HTR-8/SVneo (cell line): ENCODE data around the gene NUDT7.

Experiments
- DNase-seq: peaks from one replicate; pipeline ENCODE4 v3.0.0; 2011; ENCODE audit warnings: low spot score, mixed read lengths; ENCODE audit not compliant: insufficient read length
- FAIRE-seq: peaks from 2 replicates; lab custom pipeline; 2011; peaks lifted over from hg19 to GRCh38; lab: Jason Lieb, UNC

The NUDT7 gene

DNA sequence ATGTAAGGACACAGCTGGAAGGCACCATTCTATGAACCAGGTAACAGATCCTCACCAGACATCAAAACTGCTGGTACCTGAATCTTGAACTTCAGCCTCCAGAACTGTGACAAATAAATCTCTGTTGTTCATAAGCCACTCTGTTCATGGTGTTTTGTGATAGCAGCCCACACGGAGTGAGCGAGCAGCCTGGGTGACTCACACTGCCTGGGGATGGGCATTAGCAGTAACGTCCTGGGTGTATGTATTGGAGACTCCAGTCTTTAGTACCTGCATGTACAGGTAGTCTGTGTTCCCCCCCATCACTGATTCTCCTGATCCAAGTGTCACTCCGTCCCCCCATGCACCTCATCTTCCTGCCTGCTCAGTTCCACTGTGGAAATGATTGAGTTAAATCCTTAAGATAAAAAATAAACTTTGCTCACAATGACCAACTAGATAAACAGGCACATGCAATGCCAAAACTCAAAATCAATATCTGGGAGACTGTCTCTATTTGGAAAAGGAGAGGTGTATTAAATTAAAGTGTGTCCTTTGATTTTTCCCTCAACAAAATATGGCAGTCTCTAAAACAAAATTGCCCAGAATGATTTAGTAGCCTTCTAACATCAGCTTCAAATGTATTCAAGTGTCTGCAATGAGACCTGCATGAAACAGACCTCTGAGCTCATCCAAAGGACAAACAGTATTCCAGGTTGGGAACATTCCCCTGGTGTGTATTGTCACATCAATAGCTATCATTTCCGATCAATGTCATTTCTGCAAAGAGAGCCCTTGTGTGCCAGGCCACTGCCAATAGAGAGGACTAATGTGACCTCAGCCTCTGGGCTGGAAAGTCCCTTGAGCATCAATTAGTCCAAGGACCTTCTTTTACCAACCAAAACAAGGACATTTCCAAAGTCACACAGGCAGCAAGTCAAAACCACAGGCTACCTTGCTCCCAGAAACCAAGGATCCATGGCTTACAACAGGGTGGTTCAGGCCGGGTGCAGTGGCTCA, 53.9 kb downstream of the NUDT7 start:
- peak; percentile 65 for FAIRE-seq
- DNase-seq, result no peak

- FAIRE-seq (no peak), DNase-seq (no peak)
Observed at GRCh38 chr16:77777745-77778144, 55.4 kb downstream of the NUDT7 start.

GRCh38 chr16:77780378-77780837, 58.1 kb downstream of the NUDT7 start:
- peak; percentile 91 for DNase-seq
- FAIRE-seq, result peak; percentile 74

DNA sequence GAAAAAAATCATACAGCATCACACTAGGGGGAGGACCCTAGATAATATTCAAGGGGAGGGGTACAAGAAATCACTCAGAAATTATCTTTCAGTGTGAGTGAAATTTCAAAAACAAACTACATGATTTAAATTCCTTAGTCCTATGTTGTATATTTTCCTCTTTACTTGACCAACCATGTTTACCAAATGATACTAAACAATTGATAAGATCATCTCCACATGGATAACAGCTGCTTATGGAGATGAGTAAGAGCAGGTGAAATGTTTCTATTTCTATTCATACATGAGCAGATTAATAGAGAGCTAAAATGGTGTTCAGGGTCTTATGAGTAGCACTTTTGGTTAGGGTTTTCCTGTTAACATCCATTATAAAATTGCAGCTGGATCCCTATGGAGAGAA, 58.8 kb downstream of the NUDT7 start:
- DNase-seq, result no peak
- peak; percentile 38 for FAIRE-seq

- FAIRE-seq (peak; percentile 65), DNase-seq (no peak)
Observed at GRCh38 chr16:77782694-77783093, 60.4 kb downstream of the NUDT7 start.

- no peak for FAIRE-seq
- no peak for DNase-seq
Observed at GRCh38 chr16:77784441-77785372, 62.4 kb downstream of the NUDT7 start.

- DNase-seq (no peak), FAIRE-seq (no peak)
Observed at GRCh38 chr16:77785373-77785764, 63.1 kb downstream of the NUDT7 start.

GRCh38 chr16:77786186-77786847, 64.0 kb downstream of the NUDT7 start:
- no peak for DNase-seq
- no peak for FAIRE-seq

DNA sequence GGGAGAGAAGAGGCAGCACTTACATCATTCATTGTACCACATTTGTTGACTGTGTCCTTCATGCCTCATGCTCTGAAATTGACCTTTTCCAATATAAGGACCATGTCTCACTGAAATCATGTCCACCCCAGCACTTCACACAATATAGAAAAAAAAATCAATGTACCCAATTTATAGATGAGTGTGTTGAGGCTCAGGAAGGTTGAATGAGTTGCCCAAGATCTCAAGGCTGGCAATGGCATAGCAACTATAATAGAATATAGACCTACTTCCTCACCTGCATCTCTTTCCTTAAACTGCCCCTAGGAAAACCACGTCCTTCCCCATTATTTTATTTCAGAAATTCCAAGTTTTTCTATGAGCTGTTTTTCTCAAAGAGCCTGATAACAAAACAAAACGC, 65.1 kb downstream of the NUDT7 start:
- DNase-seq (no peak), FAIRE-seq (no peak)

GRCh38 chr16:77788181-77789084, 66.1 kb downstream of the NUDT7 start, which contains the start of gene VAT1L:
Gene VAT1L, plus strand, starts transcription at chr16:77788564. Its CDS starts 119 bp downstream, at chr16:77788683.
- DNase-seq (peak; percentile 56), FAIRE-seq (peak; percentile 75)

DNA sequence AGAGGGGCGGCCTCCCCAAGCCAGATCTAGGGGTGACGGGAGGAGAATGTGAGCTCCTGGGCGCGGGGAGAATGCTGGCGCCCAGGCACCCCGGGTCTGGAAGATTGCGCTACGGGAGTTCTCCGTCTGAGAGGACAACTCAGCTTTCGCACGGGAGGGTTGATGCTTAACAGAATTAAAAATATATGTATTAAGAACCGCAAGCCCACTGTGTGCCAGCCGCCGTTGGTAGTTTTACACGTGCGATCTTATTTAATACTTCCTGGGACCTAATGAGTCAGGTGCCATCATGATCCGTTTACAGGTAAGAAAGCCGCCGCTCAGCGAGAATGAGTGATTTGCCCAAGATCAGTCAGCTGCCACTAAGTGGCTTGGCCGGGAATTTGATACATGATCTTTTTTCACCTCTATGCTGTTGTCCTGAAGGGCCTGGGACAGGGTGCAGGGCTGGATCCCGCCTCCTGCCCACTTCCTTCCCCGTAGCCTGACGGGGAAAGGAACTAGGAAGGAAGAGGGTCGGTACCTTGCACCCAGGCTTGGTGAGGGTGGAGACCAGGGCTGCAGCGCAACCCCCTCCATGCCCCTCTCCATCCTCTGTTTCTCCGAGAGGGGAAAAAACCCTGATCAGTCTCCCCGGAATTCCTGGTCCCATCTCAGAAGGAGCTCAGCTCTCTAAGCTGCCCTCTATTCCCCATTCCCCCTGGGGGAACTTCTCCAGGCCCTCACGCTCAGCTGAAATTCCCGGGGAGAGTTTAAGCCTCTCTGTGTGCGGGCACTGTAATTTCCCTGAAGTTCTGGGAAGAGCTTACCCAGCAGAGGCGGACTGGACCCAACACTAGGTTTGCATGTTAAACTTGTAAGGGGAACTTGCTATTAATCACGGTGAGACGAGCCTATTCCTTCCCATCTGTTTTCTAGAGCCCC, 67.0 kb downstream of the NUDT7 start:
- no peak for DNase-seq

GRCh38 chr16:77790009-77790372, 67.7 kb downstream of the NUDT7 start:
- FAIRE-seq (no peak), DNase-seq (no peak)

More for the DNA sequence above, 67.0 kb downstream of the NUDT7 start:
- peak; percentile 33 for FAIRE-seq

GRCh38 chr16:77790912-77791311, 68.6 kb downstream of the NUDT7 start:
- no peak for FAIRE-seq
- no peak for DNase-seq
